Measurements from ENCODE around the gene ANKK1. TPM values are rescaled to one million over a fixed set of nuclear protein-coding genes. Genes with fewer than 3 reads are reported as not detected.

ANKK1 gene
- total RNA-seq, 1 donor from 2014 or later, result 0.21 TPM

Small RNA genes within 50 kb of the gene (small RNA-seq; reads per million reads assigned to genes)
- not detected for gene MIR4301 (ENCODE audit: low replicate concordance)

Other genes starting within 250 kb of the ANKK1 start
- 17.8 TPM for gene TTC12, start 73.2 kb upstream of the ANKK1 start, total RNA-seq
- not detected for gene DRD2, start 87.6 kb downstream of the ANKK1 start, total RNA-seq

Measured in tongue (tissue), 2 donors.